ENCODE data around the gene HMGN4. TPM values are rescaled to one million over a fixed set of nuclear protein-coding genes. Genes with fewer than 3 reads are reported as not detected.

The HMGN4 gene
- total and polyA plus RNA-seq, 9 of the 15 experiments (the other 6 are each of a cell fraction or from before 2014, with no cell fraction given): 35.4 to 134 (median 94.1) TPM

GRCh38 chr6:26593278-26594130 lies 55.3 kb downstream of the HMGN4 start (continued):
- peak; percentile 89; the same call in 1 of the 2 replicates for TF ChIP-seq SMARCA5 (IDR thresholded peaks at IDR 0.05)
- peak; percentile 77 for TF ChIP-seq ZBTB9 (CRISPR knock-in tag; IDR thresholded peaks at IDR 0.05)
- TF ChIP-seq SMARCA4 (IDR thresholded peaks at IDR 0.05): no peak
- TF ChIP-seq ZBTB17 (CRISPR knock-in tag; IDR thresholded peaks at IDR 0.05): peak; percentile 93
- TF ChIP-seq TFAM (CRISPR knock-in tag; conservative IDR thresholded peaks at IDR 0.05): no peak
- TF ChIP-seq ZNF184 (CRISPR knock-in tag; IDR thresholded peaks at IDR 0.05): no peak
- TF ChIP-seq NR2C2 (CRISPR knock-in tag; IDR thresholded peaks at IDR 0.05): no peak
- peak; percentile 39 for TF ChIP-seq NR2C2 (tag; IDR thresholded peaks at IDR 0.05)
- peak; percentile 51; the same call in 1 of the 2 replicates for TF ChIP-seq THAP7 (CRISPR knock-in tag; IDR thresholded peaks at IDR 0.05)
- TF ChIP-seq E2F3 (CRISPR knock-in tag; IDR thresholded peaks at IDR 0.05): no peak
- TF ChIP-seq KLF6 (CRISPR knock-in tag; IDR thresholded peaks at IDR 0.05; ENCODE audit: borderline replicate concordance): peak; percentile 92; the same call in 1 of the 2 replicates
- peak; percentile 85 for TF ChIP-seq GTF2A2 (tag; IDR thresholded peaks at IDR 0.05)
- peak; percentile 27 for TF ChIP-seq BRD9 (IDR thresholded peaks at IDR 0.05; ENCODE audit: low read depth, partially characterized antibody)
- no peak for TF ChIP-seq STAG1 (CRISPR knock-in tag; IDR thresholded peaks at IDR 0.05; ENCODE audit: borderline replicate concordance)
- TF ChIP-seq BCL6 (CRISPR knock-in tag; IDR thresholded peaks at IDR 0.05): peak; percentile 73; the same call in 1 of the 2 replicates
- TF ChIP-seq CC2D1A (IDR thresholded peaks at IDR 0.05): peak; percentile 68
- TF ChIP-seq AFF1 (IDR thresholded peaks at IDR 0.05; ENCODE audit: low read depth in 1 of 2, partially characterized antibody in 2 of 2): peak in 1 of 2 experiments; percentile 82
- TF ChIP-seq EHMT2 (IDR thresholded peaks at IDR 0.05): 0 out of 2 replicates have a peak, but pooled peaks have one; percentile 37
- no peak for TF ChIP-seq ZFPM2 (CRISPR knock-in tag; IDR thresholded peaks at IDR 0.05)
- no peak for TF ChIP-seq ZNF696 (CRISPR knock-in tag; conservative IDR thresholded peaks at IDR 0.05)

Data from K562 (cell line).